GM23338 (cell line): ENCODE results near the gene SBK3.

ENCODE experiments used
- POLR2AphosphoS5 ChIP-seq: IDR thresholded peaks from 2 replicates; pipeline ENCODE4 v1.6.1; 2016; ENCODE audit warnings: antibody characterized with exemption, low read depth
- TF ChIP-seq, protein P1 (sequence below), 2 experiments: fragments of 200-600 bp in 1 of 2; sonication (generic) in 1 of 2; conservative IDR thresholded peaks; 2 replicates each; pipeline versions ENCODE4 v1.5.1 to v1.6.1; 2016 to 2017; ENCODE audit warnings: antibody characterized with exemption in 2 of 2, low read depth in 2 of 2, mild to moderate bottlenecking in 2 of 2, moderate library complexity in 1 of 2

DNA sequence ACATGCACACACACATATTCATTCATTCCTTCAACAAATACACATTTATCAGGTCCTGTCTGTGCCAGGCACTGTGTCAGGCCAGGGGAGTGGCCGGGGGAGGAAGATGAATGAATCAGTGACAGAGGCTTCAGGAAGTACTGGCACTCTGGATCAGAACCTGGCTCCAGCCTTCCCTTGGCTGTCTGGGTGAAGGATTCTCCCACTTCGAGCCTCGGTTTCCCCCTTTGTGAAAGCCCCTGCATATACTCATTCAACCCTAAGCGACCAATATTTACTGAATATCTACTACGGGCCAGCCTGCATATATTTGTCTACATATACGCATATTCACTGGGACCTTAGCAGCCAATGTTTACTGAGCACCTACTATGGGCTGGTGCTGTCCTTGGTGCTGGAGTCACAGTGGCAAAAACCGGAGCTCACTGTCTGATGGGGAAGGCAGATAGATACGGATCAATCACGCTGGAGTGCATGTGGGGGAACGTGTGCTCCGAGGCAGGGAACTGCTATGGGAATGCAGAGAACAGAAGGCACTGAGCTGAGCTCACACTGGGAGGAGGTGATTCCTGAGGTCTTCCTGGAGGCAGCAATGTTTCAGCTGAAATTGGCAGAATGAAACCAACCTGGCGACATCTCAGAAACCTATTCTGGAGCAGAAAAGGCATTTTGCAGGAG lies 35.9 kb upstream of the SBK3 start:
- no peak for TF ChIP-seq POLR2AphosphoS5
- TF ChIP-seq, protein P1, sequence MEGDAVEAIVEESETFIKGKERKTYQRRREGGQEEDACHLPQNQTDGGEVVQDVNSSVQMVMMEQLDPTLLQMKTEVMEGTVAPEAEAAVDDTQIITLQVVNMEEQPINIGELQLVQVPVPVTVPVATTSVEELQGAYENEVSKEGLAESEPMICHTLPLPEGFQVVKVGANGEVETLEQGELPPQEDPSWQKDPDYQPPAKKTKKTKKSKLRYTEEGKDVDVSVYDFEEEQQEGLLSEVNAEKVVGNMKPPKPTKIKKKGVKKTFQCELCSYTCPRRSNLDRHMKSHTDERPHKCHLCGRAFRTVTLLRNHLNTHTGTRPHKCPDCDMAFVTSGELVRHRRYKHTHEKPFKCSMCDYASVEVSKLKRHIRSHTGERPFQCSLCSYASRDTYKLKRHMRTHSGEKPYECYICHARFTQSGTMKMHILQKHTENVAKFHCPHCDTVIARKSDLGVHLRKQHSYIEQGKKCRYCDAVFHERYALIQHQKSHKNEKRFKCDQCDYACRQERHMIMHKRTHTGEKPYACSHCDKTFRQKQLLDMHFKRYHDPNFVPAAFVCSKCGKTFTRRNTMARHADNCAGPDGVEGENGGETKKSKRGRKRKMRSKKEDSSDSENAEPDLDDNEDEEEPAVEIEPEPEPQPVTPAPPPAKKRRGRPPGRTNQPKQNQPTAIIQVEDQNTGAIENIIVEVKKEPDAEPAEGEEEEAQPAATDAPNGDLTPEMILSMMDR (conservative IDR thresholded peaks at IDR 0.05; ENCODE audit: low read depth in 2 of 2) = no peak
